ENCODE results near the gene ST3GAL5. TPM values are rescaled to one million over a fixed set of nuclear protein-coding genes. Genes with fewer than 3 reads are reported as not detected.

ST3GAL5 gene
- total RNA-seq, 4 donors from 2014 or later = 139 to 199 (median 156) TPM

DNA sequence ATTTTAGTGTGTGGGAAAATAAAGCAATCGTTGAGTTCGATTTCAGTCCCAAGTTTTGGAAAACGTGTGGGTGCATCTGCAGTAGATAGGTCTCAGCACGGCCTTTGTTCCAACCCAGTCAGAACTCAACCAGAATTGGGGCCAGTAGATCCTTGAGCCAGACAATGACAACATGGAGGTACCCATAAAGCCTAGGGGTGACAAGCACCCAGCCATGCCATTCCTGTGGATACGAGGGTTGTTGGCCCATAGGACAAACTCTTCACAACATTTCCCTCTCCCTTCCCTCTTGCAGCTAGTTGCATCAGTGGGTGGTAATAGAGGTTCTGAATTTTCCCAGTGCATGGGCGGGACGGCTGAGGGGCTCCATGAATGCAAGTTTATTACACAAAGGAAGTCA, 60.1 kb downstream of the ST3GAL5 start:
- Histone ChIP-seq H3K4me1 (peaks cover 0 to 10% of the 10 kb centered on the region in 2 donors), H3K27me3 (no peaks in the 10 kb centered on the region), H3K36me3 (no peaks in the 10 kb centered on the region), H3K27ac (no peak overlapping the region), H3K9me3 (no peaks in the 10 kb centered on the region), H3K4me3 (replicated peaks in 1 of 3) (no peak overlapping the region)
- 88 to 95% methylated on average over 7 of the region's 7 CpGs for WGBS, 2 donors
- no peak for DNase-seq
- no peak for TF ChIP-seq POLR2A (IDR thresholded peaks at IDR 0.05)
- TF ChIP-seq, protein P1, sequence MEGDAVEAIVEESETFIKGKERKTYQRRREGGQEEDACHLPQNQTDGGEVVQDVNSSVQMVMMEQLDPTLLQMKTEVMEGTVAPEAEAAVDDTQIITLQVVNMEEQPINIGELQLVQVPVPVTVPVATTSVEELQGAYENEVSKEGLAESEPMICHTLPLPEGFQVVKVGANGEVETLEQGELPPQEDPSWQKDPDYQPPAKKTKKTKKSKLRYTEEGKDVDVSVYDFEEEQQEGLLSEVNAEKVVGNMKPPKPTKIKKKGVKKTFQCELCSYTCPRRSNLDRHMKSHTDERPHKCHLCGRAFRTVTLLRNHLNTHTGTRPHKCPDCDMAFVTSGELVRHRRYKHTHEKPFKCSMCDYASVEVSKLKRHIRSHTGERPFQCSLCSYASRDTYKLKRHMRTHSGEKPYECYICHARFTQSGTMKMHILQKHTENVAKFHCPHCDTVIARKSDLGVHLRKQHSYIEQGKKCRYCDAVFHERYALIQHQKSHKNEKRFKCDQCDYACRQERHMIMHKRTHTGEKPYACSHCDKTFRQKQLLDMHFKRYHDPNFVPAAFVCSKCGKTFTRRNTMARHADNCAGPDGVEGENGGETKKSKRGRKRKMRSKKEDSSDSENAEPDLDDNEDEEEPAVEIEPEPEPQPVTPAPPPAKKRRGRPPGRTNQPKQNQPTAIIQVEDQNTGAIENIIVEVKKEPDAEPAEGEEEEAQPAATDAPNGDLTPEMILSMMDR (IDR thresholded peaks at IDR 0.05) = no peak
- intact Hi-C loops (cut with DNase I) = loop anchor here (5.0 kb wide), 1 partner anchor 59 kb away; the partner anchor contains the start of gene ST3GAL5

DNA sequence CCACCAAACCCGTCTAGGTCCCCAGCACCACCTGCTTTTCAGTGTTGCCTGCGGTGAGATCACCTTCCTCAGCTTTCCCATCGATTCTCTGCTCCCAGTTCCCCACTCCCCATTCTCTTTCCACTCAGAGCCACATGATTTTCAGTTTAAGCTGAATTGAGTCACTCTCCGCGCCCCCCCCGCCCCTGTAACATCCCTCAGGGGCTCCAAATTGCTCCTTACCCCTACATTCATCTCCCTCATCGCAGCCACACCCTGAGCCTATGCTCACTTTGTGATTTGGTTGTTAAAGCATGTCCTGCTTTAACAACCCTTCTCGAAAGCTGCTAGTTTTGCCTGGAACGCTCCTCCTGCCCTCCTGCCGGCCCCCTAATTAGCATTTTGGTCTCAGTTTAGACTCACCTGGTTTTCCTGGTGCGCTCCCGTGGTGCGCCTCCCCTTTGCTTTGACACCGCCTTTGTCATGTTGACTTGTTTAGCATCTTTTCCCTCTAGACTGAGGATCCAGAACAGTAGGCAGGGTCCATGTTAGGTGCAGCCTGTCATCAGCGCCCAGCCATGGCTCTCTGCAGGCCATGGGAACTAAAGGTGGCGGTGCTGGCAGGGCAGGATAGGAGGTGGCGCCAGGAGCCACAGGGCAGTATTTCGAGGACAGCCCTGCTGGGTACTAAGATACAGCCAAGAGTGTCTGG, 60.8 kb downstream of the ST3GAL5 start:
- no peak overlapping the region for H3K4me3 ChIP-seq (replicated peaks in 1 of 3)
- H3K36me3 ChIP-seq = no peaks in the 10 kb centered on the region
- no peak for DNase-seq
- H3K27me3 ChIP-seq = no peaks in the 10 kb centered on the region
- intact Hi-C loops (cut with DNase I) = loop anchor here (2.0 to 5.0 kb wide), 2 partner anchors 59 to 253 kb away; partner anchors contain the start of gene ST3GAL5
- WGBS, 2 donors = 77 to 82% methylated on average over 18 of the region's 18 CpGs
- peak overlapping the region; percentile 25 to 78 (median 54) for H3K27ac ChIP-seq
- H3K4me1 ChIP-seq = peaks cover 0 to 10% of the 10 kb centered on the region in 2 donors
- TF ChIP-seq POLR2A (IDR thresholded peaks at IDR 0.05) = no peak
- TF ChIP-seq, protein P1 (IDR thresholded peaks at IDR 0.05) = no peak
- H3K9me3 ChIP-seq = no peaks in the 10 kb centered on the region

DNA sequence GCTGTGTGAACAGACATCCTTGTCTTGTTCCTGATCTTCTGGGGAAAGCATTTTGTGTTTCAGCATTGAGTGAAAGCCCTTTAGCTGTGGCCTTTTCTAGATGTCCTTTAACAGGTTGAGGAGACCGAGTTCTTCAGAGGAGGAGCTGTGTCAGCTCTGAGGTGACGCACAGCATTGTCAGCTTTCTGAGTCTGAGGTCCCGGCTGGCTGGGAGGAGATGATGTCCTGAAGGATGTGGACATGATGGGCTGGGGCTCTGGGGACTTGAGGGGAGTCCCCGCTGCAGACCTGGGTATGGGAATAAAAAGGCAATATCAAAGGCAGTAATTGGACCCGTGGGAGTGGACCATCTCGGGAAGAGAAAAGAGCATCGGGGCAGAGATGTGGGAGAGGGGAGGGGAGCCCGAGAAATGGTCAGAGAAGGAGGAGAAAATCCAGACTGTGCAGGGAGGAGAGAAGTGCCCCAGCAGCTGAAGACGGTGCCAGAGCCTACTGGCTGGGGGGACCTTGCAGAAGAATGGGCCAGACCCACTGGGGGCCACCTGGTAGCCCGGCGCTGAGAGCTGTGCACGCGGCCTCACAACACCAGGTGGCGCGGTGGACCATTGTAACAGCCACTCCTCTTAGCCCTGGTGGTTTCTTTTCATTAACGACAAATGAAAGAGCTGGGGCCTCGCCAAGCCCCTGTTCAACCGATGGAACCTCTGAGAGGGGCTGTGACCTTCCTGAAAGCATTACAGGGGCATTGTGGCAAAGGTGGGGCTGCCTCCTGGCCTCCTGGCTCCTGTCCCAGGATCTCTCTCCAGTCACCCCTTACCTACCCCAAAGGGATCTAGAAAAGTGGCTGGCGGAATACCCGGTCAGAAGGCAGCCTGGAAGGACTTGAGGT, 61.6 kb downstream of the ST3GAL5 start:
- no peak for TF ChIP-seq POLR2A (IDR thresholded peaks at IDR 0.05)
- TF ChIP-seq, protein P1 (IDR thresholded peaks at IDR 0.05) = peak; percentile 79 to 98 (median 96)
- peaks cover 0 to 10% of the 10 kb centered on the region in 2 donors for H3K4me1 ChIP-seq
- peak; percentile 78 to 83 for DNase-seq
- H3K4me3 ChIP-seq (replicated peaks in 1 of 3) = no peak overlapping the region
- H3K36me3 ChIP-seq = no peaks in the 10 kb centered on the region
- peak overlapping the region; percentile 25 to 78 (median 54) for H3K27ac ChIP-seq
- no peaks in the 10 kb centered on the region for H3K9me3 ChIP-seq
- intact Hi-C loops (cut with DNase I) = loop anchor here (2.0 to 5.0 kb wide), 2 partner anchors 60 to 254 kb away; partner anchors contain the start of gene ST3GAL5
- H3K27me3 ChIP-seq = no peaks in the 10 kb centered on the region
- WGBS, 2 donors = 29% methylated on average over 20 of the region's 20 CpGs

DNA sequence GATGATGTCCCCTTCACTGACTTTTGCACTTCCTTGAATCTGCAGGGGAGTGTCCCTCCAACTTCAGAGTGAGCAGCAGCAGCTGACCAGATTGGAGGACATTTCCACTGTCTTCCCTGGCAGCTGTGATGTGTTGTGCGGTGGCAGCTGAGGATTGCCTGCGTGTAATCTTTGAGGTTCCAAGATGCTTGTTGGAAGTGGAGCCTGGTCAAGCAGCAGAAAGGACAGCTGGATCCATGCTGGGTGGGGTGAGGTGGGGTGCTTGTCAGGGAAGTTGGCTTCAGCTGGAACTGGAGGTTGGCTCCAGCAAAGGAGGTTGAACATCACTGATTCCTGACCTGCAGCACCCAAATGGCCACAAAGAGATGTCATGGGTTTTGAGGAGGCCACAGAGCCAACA, 64.8 kb downstream of the ST3GAL5 start:
- H3K27me3 ChIP-seq = no peaks in the 10 kb centered on the region
- intact Hi-C loops (cut with DNase I) = no loop called here
- WGBS, 2 donors = 71 to 82% methylated on average over 2 of the region's 2 CpGs
- no peak overlapping the region for H3K4me3 ChIP-seq (replicated peaks in 1 of 3)
- TF ChIP-seq, protein P1 (IDR thresholded peaks at IDR 0.05) = no peak
- TF ChIP-seq POLR2A (IDR thresholded peaks at IDR 0.05) = no peak
- peaks cover 0 to 18% of the 10 kb centered on the region in 2 donors for H3K4me1 ChIP-seq
- H3K27ac ChIP-seq = no peak overlapping the region
- H3K9me3 ChIP-seq = no peaks in the 10 kb centered on the region
- DNase-seq = no peak
- H3K36me3 ChIP-seq = no peaks in the 10 kb centered on the region
